Measurements from ENCODE around the gene FAM107B.

Gene FAM107B

GRCh38 chr10:14529351-14529750, 245.3 kb downstream of the FAM107B start:
- DNase-seq = no peak

- DNase-seq = peak in 2 of 5 experiments; percentile 41 to 84
Measured at GRCh38 chr10:14528450-14528849, 246.2 kb downstream of the FAM107B start.

GRCh38 chr10:14527915-14528314, 246.8 kb downstream of the FAM107B start:
- DNase-seq = no peak

GRCh38 chr10:14527134-14527844, 247.4 kb downstream of the FAM107B start:
- DNase-seq = no peak

- DNase-seq = no peak
Measured at GRCh38 chr10:14526326-14526725, 248.4 kb downstream of the FAM107B start.

GRCh38 chr10:14524691-14525324, 249.9 kb downstream of the FAM107B start:
- DNase-seq = no peak

- DNase-seq = no peak
Measured at GRCh38 chr10:14523286-14523685, 251.4 kb downstream of the FAM107B start.

- DNase-seq = no peak
Measured at GRCh38 chr10:14519785-14520184, 254.9 kb downstream of the FAM107B start.

- DNase-seq = no peak
Measured at GRCh38 chr10:14518149-14518548, 256.5 kb downstream of the FAM107B start.

GRCh38 chr10:14513123-14513522, 261.6 kb downstream of the FAM107B start:
- DNase-seq = no peak

- DNase-seq = no peak
Measured at GRCh38 chr10:14510346-14510745, 264.4 kb downstream of the FAM107B start.

GRCh38 chr10:14508725-14509124, 266.0 kb downstream of the FAM107B start:
- DNase-seq = no peak

GRCh38 chr10:14507781-14508180, 266.9 kb downstream of the FAM107B start:
- no peak for DNase-seq

- peak in 3 of 5 experiments; percentile 54 to 82 (median 60) for DNase-seq
Measured at GRCh38 chr10:14507176-14507575, 267.5 kb downstream of the FAM107B start.

- no peak for DNase-seq
Measured at GRCh38 chr10:14502431-14502830, 272.3 kb downstream of the FAM107B start.

- DNase-seq = no peak
Measured at GRCh38 chr10:14500172-14500765, 274.4 kb downstream of the FAM107B start.

GRCh38 chr10:14499601-14499904, 275.1 kb downstream of the FAM107B start:
- no peak for DNase-seq

- no peak for DNase-seq
Measured at GRCh38 chr10:14498326-14498725, 276.4 kb downstream of the FAM107B start.

GRCh38 chr10:14491811-14492210, 282.9 kb downstream of the FAM107B start:
- DNase-seq = no peak

GRCh38 chr10:14489522-14490177, 285.0 kb downstream of the FAM107B start:
- no peak for DNase-seq

- DNase-seq = no peak
Measured at GRCh38 chr10:14487488-14487883, 287.2 kb downstream of the FAM107B start.

- DNase-seq = no peak
Measured at GRCh38 chr10:14486777-14487487, 287.8 kb downstream of the FAM107B start.

GRCh38 chr10:14485986-14486385, 288.7 kb downstream of the FAM107B start:
- no peak for DNase-seq
